ENCODE data around the gene ANXA7.

Gene ANXA7

DNA sequence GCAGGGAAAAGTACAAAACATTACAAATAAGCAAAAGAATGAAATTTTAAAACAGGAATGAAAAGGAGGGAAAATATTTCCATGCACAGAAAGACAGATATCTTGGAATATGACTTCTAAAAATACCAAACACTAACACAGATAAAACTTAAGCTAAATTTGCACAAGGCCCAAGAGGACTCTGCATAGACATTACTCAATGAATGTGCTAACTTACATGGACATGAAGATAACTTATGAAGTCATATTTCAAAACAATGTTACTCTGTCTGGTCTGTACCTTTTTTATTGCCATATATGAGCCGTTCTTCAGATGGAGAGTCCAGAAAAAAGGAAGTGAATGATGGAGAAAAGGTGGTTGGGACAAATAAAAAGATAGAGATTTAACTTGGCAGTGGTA lies 34.5 kb upstream of the ANXA7 start:
- intact Hi-C loops (cut with DNase I; ENCODE audit: low total_unique reads), result no loop called here
- Histone ChIP-seq H3K4me1 (no peaks in the 10 kb centered on the region), H3K36me3 (peaks cover 28 to 43% (median 35%) of the 10 kb centered on the region in 3 donors), H3K9me3 (no peaks in the 10 kb centered on the region), H3K27ac (no peak overlapping the region), H3K27me3 (no peaks in the 10 kb centered on the region), H3K4me3 (no peak overlapping the region)
- TF ChIP-seq, protein P1, sequence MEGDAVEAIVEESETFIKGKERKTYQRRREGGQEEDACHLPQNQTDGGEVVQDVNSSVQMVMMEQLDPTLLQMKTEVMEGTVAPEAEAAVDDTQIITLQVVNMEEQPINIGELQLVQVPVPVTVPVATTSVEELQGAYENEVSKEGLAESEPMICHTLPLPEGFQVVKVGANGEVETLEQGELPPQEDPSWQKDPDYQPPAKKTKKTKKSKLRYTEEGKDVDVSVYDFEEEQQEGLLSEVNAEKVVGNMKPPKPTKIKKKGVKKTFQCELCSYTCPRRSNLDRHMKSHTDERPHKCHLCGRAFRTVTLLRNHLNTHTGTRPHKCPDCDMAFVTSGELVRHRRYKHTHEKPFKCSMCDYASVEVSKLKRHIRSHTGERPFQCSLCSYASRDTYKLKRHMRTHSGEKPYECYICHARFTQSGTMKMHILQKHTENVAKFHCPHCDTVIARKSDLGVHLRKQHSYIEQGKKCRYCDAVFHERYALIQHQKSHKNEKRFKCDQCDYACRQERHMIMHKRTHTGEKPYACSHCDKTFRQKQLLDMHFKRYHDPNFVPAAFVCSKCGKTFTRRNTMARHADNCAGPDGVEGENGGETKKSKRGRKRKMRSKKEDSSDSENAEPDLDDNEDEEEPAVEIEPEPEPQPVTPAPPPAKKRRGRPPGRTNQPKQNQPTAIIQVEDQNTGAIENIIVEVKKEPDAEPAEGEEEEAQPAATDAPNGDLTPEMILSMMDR (IDR thresholded peaks at IDR 0.05), result no peak
- DNase-seq, result no peak

DNA sequence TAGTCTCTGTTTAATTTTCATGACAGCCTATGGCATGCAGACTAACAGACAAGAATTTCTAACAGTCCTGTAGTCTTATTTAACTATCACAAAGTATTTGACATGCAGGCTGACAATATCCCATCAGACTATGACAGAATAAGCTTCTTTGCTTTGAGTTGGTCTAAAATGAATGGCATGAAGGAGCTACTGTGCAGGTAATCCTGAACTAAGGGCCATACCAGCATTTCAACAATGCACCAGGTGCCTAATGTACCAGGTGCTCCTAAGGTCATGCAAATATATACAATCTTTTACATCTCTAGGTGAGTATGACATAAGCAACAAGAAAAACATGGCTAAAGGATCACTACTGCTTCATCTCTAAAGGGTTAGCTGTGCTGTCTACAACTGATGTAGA lies 33.1 kb upstream of the ANXA7 start:
- intact Hi-C loops (cut with DNase I; ENCODE audit: low total_unique reads), result no loop called here
- DNase-seq, result no peak
- Histone ChIP-seq H3K4me1 (no peaks in the 10 kb centered on the region), H3K27me3 (no peaks in the 10 kb centered on the region), H3K36me3 (peaks cover 22 to 29% (median 24%) of the 10 kb centered on the region in 3 donors), H3K9me3 (no peaks in the 10 kb centered on the region), H3K4me3 (no peak overlapping the region), H3K27ac (no peak overlapping the region)
- TF ChIP-seq, protein P1 (IDR thresholded peaks at IDR 0.05), result no peak

DNA sequence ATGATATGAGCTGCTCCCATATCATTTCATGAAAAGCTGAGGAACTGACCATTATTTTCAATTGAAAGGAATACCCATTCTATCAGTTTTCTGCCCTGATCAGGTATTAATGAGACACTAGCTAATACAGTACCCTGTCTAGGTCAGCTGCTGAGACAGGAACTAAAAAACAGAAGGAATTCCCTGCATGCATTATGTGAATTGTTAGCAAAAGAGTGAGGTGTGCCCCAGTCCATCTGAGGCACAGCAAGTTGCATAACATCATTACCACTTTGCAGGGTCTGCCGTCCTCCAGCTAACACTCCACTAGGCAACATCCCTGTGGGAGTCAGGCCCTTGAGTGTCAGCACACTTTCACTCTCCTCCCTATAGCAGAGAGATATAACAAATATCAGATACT lies 30.6 kb upstream of the ANXA7 start:
- intact Hi-C loops (cut with DNase I; ENCODE audit: low total_unique reads), result no loop called here
- Histone ChIP-seq H3K9me3 (no peaks in the 10 kb centered on the region), H3K27me3 (no peaks in the 10 kb centered on the region), H3K36me3 (peaks cover 22 to 34% (median 24%) of the 10 kb centered on the region in 3 donors), H3K27ac (no peak overlapping the region), H3K4me3 (no peak overlapping the region), H3K4me1 (no peaks in the 10 kb centered on the region)
- TF ChIP-seq, protein P1 (IDR thresholded peaks at IDR 0.05), result no peak
- DNase-seq, result no peak

DNA sequence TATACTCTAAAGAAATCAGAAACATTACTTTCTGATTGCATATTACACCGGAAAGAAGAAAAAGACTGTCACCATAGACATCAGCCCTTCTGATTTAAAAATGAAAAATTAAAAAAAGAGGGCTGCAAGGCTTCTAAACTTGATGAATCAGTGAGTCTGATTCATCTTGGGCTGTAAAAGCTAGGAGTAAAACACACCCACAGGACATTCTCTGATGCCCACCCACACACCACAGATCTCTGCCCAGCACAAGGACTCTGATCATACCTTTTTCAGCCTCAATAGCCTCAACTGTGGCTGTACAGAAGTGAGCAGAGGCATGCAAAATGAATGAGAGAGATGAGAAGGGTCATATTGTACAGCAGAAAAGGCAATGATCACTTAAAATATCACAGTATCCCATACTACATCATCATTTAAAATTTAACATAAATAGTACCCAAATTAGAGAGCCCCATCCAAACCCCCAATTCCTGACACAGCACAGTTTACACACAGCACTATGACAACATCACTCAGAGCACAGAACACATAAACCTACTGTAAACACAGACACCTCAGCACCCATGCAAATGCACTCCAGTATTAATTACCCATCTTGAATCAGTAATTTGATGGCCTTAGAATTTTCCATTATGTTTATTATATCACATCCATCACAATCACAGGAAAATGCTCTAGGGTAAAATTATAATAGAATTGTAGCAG lies 25.9 kb upstream of the ANXA7 start:
- TF ChIP-seq, protein P1 (IDR thresholded peaks at IDR 0.05), result no peak
- no peaks in the 10 kb centered on the region for H3K9me3 ChIP-seq
- no peak overlapping the region for H3K4me3 ChIP-seq
- no peak for DNase-seq
- intact Hi-C loops (cut with DNase I; ENCODE audit: low total_unique reads), result no loop called here
- H3K27me3 ChIP-seq, result no peaks in the 10 kb centered on the region
- H3K4me1 ChIP-seq, result no peaks in the 10 kb centered on the region
- no peak overlapping the region for H3K27ac ChIP-seq
- peaks cover 21 to 38% (median 23%) of the 10 kb centered on the region in 3 donors for H3K36me3 ChIP-seq

DNA sequence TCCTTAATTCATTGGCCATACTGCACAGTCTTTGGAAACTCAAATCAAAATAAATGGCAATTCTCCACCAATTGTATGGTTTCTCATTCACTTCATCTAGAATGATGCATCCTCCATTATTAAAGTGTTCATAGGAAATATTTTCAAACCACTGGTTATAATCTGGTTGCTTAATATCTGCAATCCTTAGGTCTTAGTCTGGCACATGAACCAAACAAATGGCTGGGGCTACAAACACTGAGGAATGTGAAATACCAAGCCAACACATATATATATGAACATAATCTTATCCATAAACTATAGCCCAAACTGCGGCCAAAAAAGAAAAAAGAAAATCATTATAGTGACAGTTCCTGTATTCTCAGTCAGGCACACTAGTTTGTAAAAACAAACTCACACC lies 25.2 kb upstream of the ANXA7 start:
- intact Hi-C loops (cut with DNase I; ENCODE audit: low total_unique reads), result no loop called here
- no peaks in the 10 kb centered on the region for H3K4me1 ChIP-seq
- TF ChIP-seq, protein P1 (IDR thresholded peaks at IDR 0.05), result no peak

DNA sequence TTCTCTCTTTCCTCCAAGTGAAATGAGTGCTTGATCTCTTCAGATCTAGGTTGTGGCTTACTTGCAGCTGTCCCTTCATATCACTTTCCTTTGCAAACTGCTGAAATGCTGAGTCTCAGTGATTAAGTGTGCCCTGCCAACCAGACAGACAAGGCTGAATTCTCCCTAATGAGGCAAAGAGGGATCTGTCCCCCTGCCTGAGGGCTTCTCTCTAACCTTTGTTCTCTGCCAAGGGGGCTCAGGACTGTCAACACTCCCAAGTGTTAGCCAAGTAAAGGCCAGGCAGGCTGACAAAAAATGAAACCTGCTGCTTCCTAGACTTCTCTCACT lies 19.6 kb upstream of the ANXA7 start, which contains the start of gene MSS51:
Gene MSS51, minus strand, starts transcription at position 24 of the 330 bp plus-strand sequence. CDS start 5,277 bp downstream, outside the sequence.
- DNase-seq, result no peak
- H3K27ac ChIP-seq, result no peak within 1 kb of the TSS
- no peaks in the 10 kb centered on the region for H3K27me3 ChIP-seq
- peaks cover 13 to 40% (median 40%) of the 10 kb centered on the region in 3 donors for H3K36me3 ChIP-seq
- intact Hi-C loops (cut with DNase I; ENCODE audit: low total_unique reads), result no loop called here
- no peaks in the 10 kb centered on the region for H3K9me3 ChIP-seq
- TF ChIP-seq, protein P1 (IDR thresholded peaks at IDR 0.05), result no peak
- H3K4me3 ChIP-seq, result no peak within 1 kb of the TSS
- no peaks in the 10 kb centered on the region for H3K4me1 ChIP-seq

More for the DNA sequence above, 25.2 kb upstream of the ANXA7 start:
- H3K36me3 ChIP-seq, result peaks cover 15 to 36% (median 21%) of the 10 kb centered on the region in 3 donors
- no peak for DNase-seq
- no peak overlapping the region for H3K27ac ChIP-seq
- H3K9me3 ChIP-seq, result no peaks in the 10 kb centered on the region
- H3K27me3 ChIP-seq, result no peaks in the 10 kb centered on the region
- H3K4me3 ChIP-seq, result no peak overlapping the region
